Measurements from ENCODE around the gene BAHCC1.

DNA sequence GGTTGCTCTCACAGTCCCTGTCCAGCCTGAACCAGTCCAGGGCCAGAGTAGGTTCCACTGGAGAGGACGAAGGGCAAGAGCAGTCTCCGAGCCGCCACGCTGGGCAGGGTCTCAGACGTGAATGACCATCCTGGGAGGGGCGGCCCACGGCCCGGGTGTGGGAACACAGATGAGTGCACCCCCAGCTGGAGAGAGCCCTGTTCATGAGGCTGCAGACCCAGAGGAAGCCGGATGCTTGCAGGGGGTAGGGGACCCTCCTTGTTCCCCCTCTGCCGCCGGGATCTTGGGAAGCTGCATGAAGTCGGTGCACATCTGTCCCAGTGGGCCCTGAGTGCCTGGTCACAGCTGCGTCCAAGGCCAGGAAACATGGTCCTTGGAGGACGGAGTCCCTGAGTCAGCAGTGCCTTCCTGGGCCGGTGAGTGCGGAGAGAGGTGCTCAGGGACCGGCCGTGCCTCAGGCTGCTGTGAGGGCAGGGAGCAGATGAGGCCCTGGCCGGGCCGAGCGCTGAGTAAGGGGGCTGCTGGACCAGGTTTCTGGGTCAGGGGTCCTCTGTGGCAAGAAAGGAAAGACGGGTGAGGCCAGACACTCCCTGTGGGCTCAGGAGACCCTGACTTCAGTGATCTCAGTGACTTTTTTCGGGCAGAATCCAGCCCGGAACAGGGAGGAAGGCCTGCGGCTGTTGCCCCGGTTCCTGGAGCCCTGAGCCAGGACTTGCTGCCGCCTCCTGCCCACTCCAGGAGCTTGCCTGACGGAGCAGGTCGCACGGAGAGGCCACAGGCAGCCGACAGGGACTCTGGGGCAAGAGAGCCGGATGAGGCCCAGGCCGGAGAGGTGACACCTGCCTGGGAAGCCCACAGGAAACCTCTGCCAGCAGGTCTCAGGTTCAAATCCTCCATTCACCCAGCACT lies 71.6 kb downstream of the BAHCC1 start:
- TF ChIP-seq ESRRG (CRISPR knock-in tag; IDR thresholded peaks at IDR 0.05), result no peak
- TF ChIP-seq ARNTL (CRISPR knock-in tag; IDR thresholded peaks at IDR 0.05; ENCODE audit: borderline replicate concordance, low read depth), result no peak
- TF ChIP-seq ZC3H10 (CRISPR knock-in tag; IDR thresholded peaks at IDR 0.05), result no peak
- no peak for TF ChIP-seq PPARA (CRISPR knock-in tag; IDR thresholded peaks at IDR 0.05; ENCODE audit: borderline replicate concordance)
- TF ChIP-seq TCF4 (CRISPR knock-in tag; IDR thresholded peaks at IDR 0.05; ENCODE audit: borderline replicate concordance), result no peak
- TF ChIP-seq, protein P1, sequence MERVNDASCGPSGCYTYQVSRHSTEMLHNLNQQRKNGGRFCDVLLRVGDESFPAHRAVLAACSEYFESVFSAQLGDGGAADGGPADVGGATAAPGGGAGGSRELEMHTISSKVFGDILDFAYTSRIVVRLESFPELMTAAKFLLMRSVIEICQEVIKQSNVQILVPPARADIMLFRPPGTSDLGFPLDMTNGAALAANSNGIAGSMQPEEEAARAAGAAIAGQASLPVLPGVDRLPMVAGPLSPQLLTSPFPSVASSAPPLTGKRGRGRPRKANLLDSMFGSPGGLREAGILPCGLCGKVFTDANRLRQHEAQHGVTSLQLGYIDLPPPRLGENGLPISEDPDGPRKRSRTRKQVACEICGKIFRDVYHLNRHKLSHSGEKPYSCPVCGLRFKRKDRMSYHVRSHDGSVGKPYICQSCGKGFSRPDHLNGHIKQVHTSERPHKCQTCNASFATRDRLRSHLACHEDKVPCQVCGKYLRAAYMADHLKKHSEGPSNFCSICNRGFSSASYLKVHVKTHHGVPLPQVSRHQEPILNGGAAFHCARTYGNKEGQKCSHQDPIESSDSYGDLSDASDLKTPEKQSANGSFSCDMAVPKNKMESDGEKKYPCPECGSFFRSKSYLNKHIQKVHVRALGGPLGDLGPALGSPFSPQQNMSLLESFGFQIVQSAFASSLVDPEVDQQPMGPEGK (CRISPR knock-in tag; IDR thresholded peaks at IDR 0.05; ENCODE audit: borderline replicate concordance), result no peak
- TF ChIP-seq, protein P2, sequence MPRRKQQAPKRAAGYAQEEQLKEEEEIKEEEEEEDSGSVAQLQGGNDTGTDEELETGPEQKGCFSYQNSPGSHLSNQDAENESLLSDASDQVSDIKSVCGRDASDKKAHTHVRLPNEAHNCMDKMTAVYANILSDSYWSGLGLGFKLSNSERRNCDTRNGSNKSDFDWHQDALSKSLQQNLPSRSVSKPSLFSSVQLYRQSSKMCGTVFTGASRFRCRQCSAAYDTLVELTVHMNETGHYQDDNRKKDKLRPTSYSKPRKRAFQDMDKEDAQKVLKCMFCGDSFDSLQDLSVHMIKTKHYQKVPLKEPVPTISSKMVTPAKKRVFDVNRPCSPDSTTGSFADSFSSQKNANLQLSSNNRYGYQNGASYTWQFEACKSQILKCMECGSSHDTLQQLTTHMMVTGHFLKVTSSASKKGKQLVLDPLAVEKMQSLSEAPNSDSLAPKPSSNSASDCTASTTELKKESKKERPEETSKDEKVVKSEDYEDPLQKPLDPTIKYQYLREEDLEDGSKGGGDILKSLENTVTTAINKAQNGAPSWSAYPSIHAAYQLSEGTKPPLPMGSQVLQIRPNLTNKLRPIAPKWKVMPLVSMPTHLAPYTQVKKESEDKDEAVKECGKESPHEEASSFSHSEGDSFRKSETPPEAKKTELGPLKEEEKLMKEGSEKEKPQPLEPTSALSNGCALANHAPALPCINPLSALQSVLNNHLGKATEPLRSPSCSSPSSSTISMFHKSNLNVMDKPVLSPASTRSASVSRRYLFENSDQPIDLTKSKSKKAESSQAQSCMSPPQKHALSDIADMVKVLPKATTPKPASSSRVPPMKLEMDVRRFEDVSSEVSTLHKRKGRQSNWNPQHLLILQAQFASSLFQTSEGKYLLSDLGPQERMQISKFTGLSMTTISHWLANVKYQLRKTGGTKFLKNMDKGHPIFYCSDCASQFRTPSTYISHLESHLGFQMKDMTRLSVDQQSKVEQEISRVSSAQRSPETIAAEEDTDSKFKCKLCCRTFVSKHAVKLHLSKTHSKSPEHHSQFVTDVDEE (CRISPR knock-in tag; IDR thresholded peaks at IDR 0.05), result no peak
- TF ChIP-seq RARB (CRISPR knock-in tag; IDR thresholded peaks at IDR 0.05), result no peak
- no peak for TF ChIP-seq ZFP3 (CRISPR knock-in tag; IDR thresholded peaks at IDR 0.05)
- TF ChIP-seq TOX (CRISPR knock-in tag; IDR thresholded peaks at IDR 0.05; ENCODE audit: borderline replicate concordance), result no peak
- TF ChIP-seq, protein P3, sequence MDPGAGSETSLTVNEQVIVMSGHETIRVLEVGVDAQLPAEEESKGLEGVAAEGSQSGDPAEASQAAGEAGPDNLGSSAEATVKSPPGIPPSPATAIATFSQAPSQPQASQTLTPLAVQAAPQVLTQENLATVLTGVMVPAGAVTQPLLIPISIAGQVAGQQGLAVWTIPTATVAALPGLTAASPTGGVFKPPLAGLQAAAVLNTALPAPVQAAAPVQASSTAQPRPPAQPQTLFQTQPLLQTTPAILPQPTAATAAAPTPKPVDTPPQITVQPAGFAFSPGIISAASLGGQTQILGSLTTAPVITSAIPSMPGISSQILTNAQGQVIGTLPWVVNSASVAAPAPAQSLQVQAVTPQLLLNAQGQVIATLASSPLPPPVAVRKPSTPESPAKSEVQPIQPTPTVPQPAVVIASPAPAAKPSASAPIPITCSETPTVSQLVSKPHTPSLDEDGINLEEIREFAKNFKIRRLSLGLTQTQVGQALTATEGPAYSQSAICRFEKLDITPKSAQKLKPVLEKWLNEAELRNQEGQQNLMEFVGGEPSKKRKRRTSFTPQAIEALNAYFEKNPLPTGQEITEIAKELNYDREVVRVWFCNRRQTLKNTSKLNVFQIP (CRISPR knock-in tag; IDR thresholded peaks at IDR 0.05; ENCODE audit: borderline replicate concordance, low read depth), result no peak

Data from SK-N-SH treated with all-trans-retinoic acid at 6 μM for 48 hours (cell line).